HEK293T (cell line): ENCODE measurements around the gene MLN.
A peak's percentile ranks its signal among the peaks of the same experiment; 100 is the strongest.

ENCODE experiments used
- CTCF ChIA-PET: fragments of 350-600 bp; formaldehyde crosslinking; extraction: SDS; loops from one replicate; lab custom pipeline; 2021; ENCODE audit warnings: antibody characterized with exemption, inconsistent platforms; lab: Yijun Ruan, JAX
- POLR2A ChIA-PET: fragments of 350-600 bp; formaldehyde crosslinking; extraction: SDS; loops from one replicate; lab custom pipeline; 2020; ENCODE audit warnings: antibody characterized with exemption, inconsistent platforms; lab: Yijun Ruan, JAX
- DNase-seq: peaks from one replicate; pipeline ENCODE4 v3.0.0; 2012; ENCODE audit warnings: mixed read lengths; ENCODE audit errors: extremely low spot score
- ARNT ChIP-seq: fragments of 450-650 bp; IDR thresholded peaks from 2 replicates; pipeline ENCODE4 v1.6.1; 2017; ENCODE audit warnings: mild to moderate bottlenecking
- BHLHE40 ChIP-seq: fragments of 450-650 bp; IDR thresholded peaks from 2 replicates; pipeline ENCODE4 v1.6.1; 2016; ENCODE audit warnings: mild to moderate bottlenecking, moderate library complexity, borderline replicate concordance
- CTBP1 ChIP-seq: fragments of 450-650 bp; IDR thresholded peaks from 2 replicates; pipeline ENCODE4 v1.6.1; 2016; ENCODE audit warnings: borderline replicate concordance
- ELF4 ChIP-seq: fragments of 450-650 bp; IDR thresholded peaks from 2 replicates; pipeline ENCODE4 v1.6.1; 2017; ENCODE audit warnings: antibody characterized with exemption
- FOXA1 ChIP-seq: fragments of 450-650 bp; IDR thresholded peaks from 2 replicates; pipeline ENCODE4 v1.6.1; 2016; ENCODE audit warnings: mild to moderate bottlenecking
- FOXK2 ChIP-seq: fragments of 450-650 bp; IDR thresholded peaks from 2 replicates; pipeline ENCODE4 v1.6.1; 2016; ENCODE audit warnings: mild to moderate bottlenecking
- FOXM1 ChIP-seq: fragments of 450-650 bp; IDR thresholded peaks from 2 replicates; pipeline ENCODE4 v1.6.1; 2017; ENCODE audit warnings: mild to moderate bottlenecking, borderline replicate concordance
- HDGF ChIP-seq: fragments of 450-650 bp; IDR thresholded peaks from 2 replicates; pipeline ENCODE4 v1.6.1; 2017; ENCODE audit warnings: antibody characterized with exemption, borderline replicate concordance
- L3MBTL2 ChIP-seq: fragments of 450-650 bp; conservative IDR thresholded peaks from 2 replicates; pipeline ENCODE4 v1.6.1; 2016; ENCODE audit warnings: mild to moderate bottlenecking
- LEF1 ChIP-seq: fragments of 450-650 bp; IDR thresholded peaks from 2 replicates; pipeline ENCODE4 v1.6.1; 2017; ENCODE audit warnings: mild to moderate bottlenecking, borderline replicate concordance
- NFRKB ChIP-seq: fragments of 450-650 bp; IDR thresholded peaks from 2 replicates; pipeline ENCODE4 v1.6.1; 2016; ENCODE audit warnings: mild to moderate bottlenecking, moderate library complexity
- SP1 ChIP-seq: fragments of 450-650 bp; IDR thresholded peaks from 2 replicates; pipeline ENCODE4 v1.6.1; 2017
- SUZ12 ChIP-seq: fragments of 450-650 bp; IDR thresholded peaks from 2 replicates; pipeline ENCODE4 v1.6.1; 2016; ENCODE audit warnings: mild to moderate bottlenecking
- TARDBP ChIP-seq: fragments of 450-650 bp; IDR thresholded peaks from 2 replicates; pipeline ENCODE4 v1.6.1; 2016
- ZNF384 ChIP-seq: fragments of 450-650 bp; IDR thresholded peaks from 2 replicates; pipeline ENCODE4 v1.6.1; 2016
- TF ChIP-seq, protein P1 (sequence below): fragments of 450-650 bp; IDR thresholded peaks from 2 replicates; pipeline ENCODE4 v1.6.1; 2016

Gene MLN

DNA sequence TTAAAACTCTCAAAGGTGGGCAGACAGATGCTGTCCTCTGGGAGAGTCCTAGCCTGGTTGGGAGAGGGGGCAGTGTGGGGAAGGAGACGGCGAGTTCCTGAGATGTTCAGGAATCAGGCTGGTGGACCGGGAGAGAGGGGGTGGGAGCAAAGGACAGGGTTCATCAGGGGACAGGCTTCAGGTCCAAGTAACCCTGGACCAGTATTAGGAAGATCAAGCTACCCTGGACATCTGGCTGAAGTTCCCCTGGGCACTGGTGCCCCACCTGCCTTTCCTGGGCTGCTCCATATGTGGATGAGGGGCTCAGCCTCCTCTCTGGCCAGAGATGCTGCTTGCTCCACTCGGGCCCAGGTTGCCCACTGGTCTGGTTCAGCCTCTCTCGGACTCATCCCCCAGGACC is 56.0 kb downstream of the MLN start:
- ChIA-PET POLR2A (interaction anchor here (0.7 to 2.6 kb wide), 2 partner anchors 37 kb away, joined by 4 to 10 read pairs; partner anchors contain the start of gene UQCC2), CTCF (interaction anchor here (0.8 to 1.1 kb wide), 2 partner anchors 13 to 19 kb away, joined by 3 read pairs; no protein-coding TSS in a partner anchor)
- TF ChIP-seq HDGF (no peak), BHLHE40 (no peak)
- no peak for DNase-seq

DNA sequence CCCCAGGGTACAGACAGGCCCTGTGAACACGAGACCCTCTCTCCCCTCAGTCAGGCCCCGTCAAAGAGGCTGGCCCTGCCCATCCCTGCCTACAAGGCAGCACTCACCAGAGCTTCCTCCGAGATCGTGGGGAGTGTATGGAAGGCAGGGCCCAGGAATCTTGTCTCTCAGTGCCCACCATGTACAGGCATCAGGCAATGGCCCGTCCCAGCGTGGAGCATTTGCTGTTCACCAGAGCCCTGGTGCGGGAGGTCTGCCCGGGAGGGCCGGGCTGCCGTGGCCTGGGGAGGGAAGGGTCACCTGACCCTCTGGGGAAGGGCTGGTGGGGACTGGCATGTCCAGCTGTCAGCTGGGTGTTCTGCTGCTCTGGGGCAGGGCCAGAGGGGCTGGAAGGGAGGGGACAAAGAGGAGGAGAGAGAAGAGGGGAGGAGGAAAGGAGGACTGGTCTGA is 57.1 kb downstream of the MLN start, which contains the start of gene IP6K3:
IP6K3 (minus strand) TSS at position 255 of the 450 bp plus-strand sequence. CDS start 11,429 bp downstream, outside the sequence.
- no peak for TF ChIP-seq TARDBP
- TF ChIP-seq ZNF384: no peak
- no peak for TF ChIP-seq CTBP1
- TF ChIP-seq, protein P1, sequence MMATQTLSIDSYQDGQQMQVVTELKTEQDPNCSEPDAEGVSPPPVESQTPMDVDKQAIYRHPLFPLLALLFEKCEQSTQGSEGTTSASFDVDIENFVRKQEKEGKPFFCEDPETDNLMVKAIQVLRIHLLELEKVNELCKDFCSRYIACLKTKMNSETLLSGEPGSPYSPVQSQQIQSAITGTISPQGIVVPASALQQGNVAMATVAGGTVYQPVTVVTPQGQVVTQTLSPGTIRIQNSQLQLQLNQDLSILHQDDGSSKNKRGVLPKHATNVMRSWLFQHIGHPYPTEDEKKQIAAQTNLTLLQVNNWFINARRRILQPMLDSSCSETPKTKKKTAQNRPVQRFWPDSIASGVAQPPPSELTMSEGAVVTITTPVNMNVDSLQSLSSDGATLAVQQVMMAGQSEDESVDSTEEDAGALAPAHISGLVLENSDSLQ: no peak
- no peak for TF ChIP-seq SP1
- TF ChIP-seq BHLHE40: no peak
- no peak for TF ChIP-seq HDGF
- no peak for TF ChIP-seq NFRKB
- no peak for TF ChIP-seq ARNT
- no peak for TF ChIP-seq FOXK2
- TF ChIP-seq ELF4: no peak
- no peak for TF ChIP-seq FOXM1
- no peak for TF ChIP-seq LEF1
- TF ChIP-seq L3MBTL2: no peak
- TF ChIP-seq SUZ12: no peak
- TF ChIP-seq FOXA1: no peak
- CTCF ChIA-PET: interaction anchor here (0.6 to 1.9 kb wide), 4 partner anchors 11 to 255 kb away, joined by 3 to 6 read pairs (median 4); no protein-coding TSS in a partner anchor
- POLR2A ChIA-PET: interaction anchor here (2.6 kb wide), 1 partner anchor 35 kb away, joined by 10 read pairs; the partner anchor contains the start of gene UQCC2
- no peak for DNase-seq

DNA sequence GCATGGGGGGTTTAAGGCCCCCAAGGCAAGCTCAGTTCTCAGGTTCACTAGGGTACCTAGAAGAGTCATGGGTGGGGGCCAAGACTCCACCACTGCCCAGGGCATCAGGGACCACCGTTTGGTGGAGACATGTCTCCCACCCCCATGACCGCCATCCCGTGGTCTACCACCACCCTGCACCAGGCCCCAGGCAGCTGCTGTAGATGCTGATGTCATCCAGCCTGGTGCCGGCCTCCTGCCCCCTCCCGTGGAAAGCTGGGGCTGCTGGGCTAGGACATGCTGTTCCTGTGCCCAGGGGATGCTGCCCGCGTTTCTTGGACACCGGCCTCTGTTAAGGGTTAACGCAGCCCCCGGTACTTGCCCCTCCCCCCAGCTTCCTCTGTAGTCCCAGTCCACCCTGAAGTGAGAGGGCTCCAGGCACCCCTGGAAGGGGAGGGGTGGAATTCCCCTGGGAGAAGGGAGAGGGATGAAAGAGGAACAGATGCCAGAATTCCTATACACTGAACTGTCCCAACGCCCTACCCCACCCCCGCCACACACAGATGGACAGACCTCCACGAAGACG is 57.7 kb downstream of the MLN start:
- CTCF ChIA-PET: interaction anchor here (0.6 to 1.9 kb wide), 6 partner anchors 10 to 255 kb away, joined by 3 to 11 read pairs (median 5); no protein-coding TSS in a partner anchor
- POLR2A ChIA-PET: interaction anchor here (2.6 kb wide), 1 partner anchor 35 kb away, joined by 10 read pairs; the partner anchor contains the start of gene UQCC2

DNA sequence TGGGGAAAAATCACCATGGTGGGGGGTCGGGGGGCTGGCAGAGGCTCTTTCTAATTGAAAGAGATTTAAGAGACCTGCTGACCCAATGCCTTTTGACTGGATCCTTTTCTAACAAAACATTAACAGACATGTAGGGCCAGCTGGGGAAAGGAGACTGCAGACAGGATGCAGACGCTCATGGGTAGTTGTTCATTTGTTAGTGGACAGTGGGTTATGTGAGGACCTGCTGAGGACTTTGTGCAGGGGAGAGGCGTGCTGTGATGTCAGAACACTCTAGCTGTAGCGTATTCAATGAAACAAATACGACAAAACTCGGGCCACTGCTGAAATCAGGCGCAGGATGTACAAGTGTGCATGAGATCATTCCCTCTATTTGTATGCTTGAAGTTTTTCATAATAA is 58.3 kb downstream of the MLN start:
- no peak for TF ChIP-seq L3MBTL2
- TF ChIP-seq SUZ12: no peak
- no peak for TF ChIP-seq ARNT
- TF ChIP-seq TARDBP: no peak
- no peak for DNase-seq
- CTCF ChIA-PET: interaction anchor here (0.6 to 1.9 kb wide), 6 partner anchors 9 to 405 kb away, joined by 3 to 11 read pairs (median 5); no protein-coding TSS in a partner anchor
- POLR2A ChIA-PET: interaction anchor here (2.6 kb wide), 1 partner anchor 34 kb away, joined by 10 read pairs; the partner anchor contains the start of gene UQCC2

More for the DNA sequence above, 57.7 kb downstream of the MLN start:
- no peak for DNase-seq
- TF ChIP-seq SUZ12 (no peak), CTBP1 (no peak), L3MBTL2 (no peak), HDGF (no peak)

DNA sequence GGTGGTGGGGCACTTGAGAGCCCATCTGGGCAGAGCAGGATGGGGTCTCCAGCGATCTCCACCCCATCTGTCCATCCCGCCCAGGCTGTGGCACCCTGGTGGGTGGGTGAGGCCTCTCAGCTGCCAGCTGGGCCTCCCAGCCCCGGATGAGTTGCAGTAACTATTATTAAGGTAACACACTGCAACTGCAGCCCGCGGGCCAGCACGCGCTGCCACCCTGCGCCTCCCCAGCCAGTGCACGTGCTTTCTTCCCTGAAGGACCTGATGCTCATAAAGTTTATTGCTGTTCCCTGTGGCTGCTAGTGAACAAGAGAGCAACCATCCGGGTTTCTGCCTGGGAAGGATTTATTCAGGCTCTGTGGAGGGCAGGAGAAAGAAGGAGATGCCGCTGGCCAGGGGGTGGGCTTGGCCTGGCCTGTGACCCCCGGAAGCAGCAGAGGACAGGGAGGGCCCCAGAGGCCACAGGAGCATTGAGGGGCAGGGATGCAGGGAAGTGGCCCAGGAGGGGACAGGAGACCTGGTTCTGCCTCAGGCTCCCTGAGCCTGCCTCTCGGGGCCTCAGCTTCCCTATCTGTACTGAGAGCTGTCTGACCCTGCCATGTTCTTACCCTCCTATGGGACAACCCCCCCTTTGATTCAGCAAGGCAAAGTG is 58.8 kb downstream of the MLN start:
- DNase-seq: peak; percentile 53
- ChIA-PET POLR2A (interaction anchor here (0.8 to 2.6 kb wide), 2 partner anchors 10 to 34 kb away, joined by 3 to 10 read pairs; partner anchors contain the start of gene UQCC2), CTCF (interaction anchor here (0.6 to 2.0 kb wide), 7 partner anchors 14 to 405 kb away, joined by 3 to 11 read pairs (median 6); partner anchors contain the start of gene UQCC2)

More for the DNA sequence above, 58.8 kb downstream of the MLN start:
- TF ChIP-seq, protein P1: no peak
- TF ChIP-seq L3MBTL2 (peak; percentile 79), SP1 (no peak)
